KOPT-K1 (cell line): ENCODE measurements around the gene S100A11.

ENCODE experiments used
- H3K27ac ChIP-seq: fragments of 200-600 bp; sonication (generic); 2 replicates; pipeline ENCODE4 v1.5.1; 2016; ENCODE audit warnings: antibody characterized with exemption, mild to moderate bottlenecking, low read depth, low read length; ENCODE audit not compliant: poor library complexity, severe bottlenecking
- H3K36me3 ChIP-seq: fragments of 200-600 bp; sonication (generic); 2 replicates; pipeline ENCODE4 v1.5.1; 2017; ENCODE audit warnings: antibody characterized with exemption, mild to moderate bottlenecking, low read length, moderate library complexity; ENCODE audit not compliant: insufficient read depth
- H3K9me3 ChIP-seq: fragments of 200-600 bp; sonication (generic); 2 replicates; pipeline ENCODE4 v1.5.1; 2017; ENCODE audit warnings: antibody characterized with exemption, low read length, mild to moderate bottlenecking; ENCODE audit not compliant: insufficient read depth, poor library complexity, severe bottlenecking

The S100A11 gene

DNA sequence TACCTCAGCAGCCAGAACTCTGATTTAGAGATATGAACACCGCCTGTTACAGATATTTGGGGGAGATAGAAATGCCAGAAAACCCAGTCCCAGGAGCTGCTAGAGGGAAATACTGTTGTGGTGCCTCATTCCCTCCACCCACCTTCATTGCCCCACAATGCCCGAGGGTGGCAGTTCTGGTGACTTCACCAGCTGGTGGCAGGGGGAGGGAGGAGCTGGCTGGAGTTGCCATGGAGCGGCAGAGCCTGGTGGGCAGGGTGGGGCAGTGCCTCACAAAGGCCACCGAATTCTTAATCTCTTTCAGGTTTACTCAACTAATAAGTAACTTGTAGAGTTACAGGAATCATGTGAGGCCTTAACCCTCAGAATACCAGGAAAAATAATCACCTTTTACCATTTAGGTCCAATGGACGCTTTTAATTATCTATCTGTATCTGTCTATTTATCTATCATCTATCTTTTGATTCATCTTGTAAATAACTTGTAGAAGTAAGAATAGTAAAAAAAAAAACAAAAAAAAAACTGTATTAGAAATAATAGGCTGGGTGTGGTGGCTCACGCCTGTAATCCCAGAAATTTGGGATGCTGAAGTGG lies 11.7 kb upstream of the S100A11 start:
- H3K9me3 ChIP-seq: no peaks in the 10 kb centered on the region
- peak overlapping the region; percentile 92 for H3K27ac ChIP-seq
- no peaks in the 10 kb centered on the region for H3K36me3 ChIP-seq

- peak overlapping the region; percentile 92 for H3K27ac ChIP-seq
- H3K36me3 ChIP-seq: no peaks in the 10 kb centered on the region
- no peaks in the 10 kb centered on the region for H3K9me3 ChIP-seq
Measured at GRCh38 chr1:152047730-152048415, 11.1 kb upstream of the S100A11 start.

DNA sequence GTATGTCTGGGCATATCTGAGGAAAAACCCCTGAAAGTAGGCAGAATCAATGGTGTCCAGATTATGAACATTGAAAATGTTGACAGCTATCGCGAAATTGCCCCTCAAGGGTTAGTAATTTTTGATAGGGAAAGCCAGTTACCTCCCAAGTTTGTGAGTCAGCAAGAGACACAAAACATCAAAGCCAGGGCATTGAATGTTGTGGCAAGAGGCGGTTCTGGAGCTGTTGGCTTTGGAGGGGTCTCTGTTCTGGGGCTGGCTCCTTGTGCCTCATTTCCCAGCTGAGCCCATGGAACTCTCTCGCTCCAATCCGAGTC lies 10.6 kb upstream of the S100A11 start:
- peak overlapping the region; percentile 92 for H3K27ac ChIP-seq
- no peaks in the 10 kb centered on the region for H3K9me3 ChIP-seq
- no peaks in the 10 kb centered on the region for H3K36me3 ChIP-seq

DNA sequence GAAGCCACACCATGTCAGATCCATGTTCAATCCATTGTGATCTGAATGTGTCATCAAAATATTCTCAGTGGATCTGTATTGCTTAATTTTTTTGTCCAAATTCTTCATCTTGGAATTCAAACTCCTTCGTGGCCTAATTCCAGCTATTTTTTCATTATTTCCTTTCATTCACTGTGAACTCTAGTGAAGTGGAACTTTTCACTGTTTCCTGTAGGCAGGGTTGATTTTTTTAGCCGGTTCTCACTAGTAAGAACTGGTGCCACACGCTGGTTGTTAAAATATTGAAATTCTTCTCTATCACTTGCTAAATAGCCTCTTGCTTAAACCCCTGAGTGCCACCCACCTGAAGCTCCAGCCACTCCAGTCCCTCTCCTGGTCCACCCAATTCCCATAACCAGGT lies 7.6 kb upstream of the S100A11 start:
- H3K9me3 ChIP-seq: no peaks in the 10 kb centered on the region
- H3K36me3 ChIP-seq: no peaks in the 10 kb centered on the region
- no peak overlapping the region for H3K27ac ChIP-seq

- H3K27ac ChIP-seq: no peak overlapping the region
- no peaks in the 10 kb centered on the region for H3K9me3 ChIP-seq
- H3K36me3 ChIP-seq: no peaks in the 10 kb centered on the region
Measured at GRCh38 chr1:152043870-152044269, 7.1 kb upstream of the S100A11 start.

DNA sequence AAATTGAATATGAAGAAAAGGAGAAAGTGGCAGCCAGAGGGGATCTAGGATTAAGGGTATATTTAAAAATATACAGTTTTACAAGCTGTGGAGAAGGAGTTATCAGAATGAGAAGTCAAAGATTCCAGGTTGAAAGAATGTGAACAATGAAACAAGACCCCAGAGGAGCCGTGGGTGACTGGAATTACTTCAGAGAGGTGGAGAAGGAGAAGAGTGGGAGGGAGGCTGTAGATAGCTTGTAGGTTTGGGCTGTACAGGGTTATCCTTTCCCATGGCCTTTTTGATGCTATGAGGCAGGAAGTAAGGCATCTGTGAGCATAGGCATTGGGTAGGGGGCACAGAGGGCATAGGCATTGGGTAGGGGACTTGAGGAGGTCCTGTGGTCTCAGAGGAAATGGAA lies 5.2 kb upstream of the S100A11 start:
- Histone ChIP-seq H3K9me3 (no peaks in the 10 kb centered on the region), H3K36me3 (no peaks in the 10 kb centered on the region)

GRCh38 chr1:152039886-152040285 lies 3.1 kb upstream of the S100A11 start:
- no peaks in the 10 kb centered on the region for H3K9me3 ChIP-seq
- H3K27ac ChIP-seq: no peak overlapping the region
- no peaks in the 10 kb centered on the region for H3K36me3 ChIP-seq

More for the DNA sequence above, 5.2 kb upstream of the S100A11 start:
- H3K27ac ChIP-seq: no peak overlapping the region

DNA sequence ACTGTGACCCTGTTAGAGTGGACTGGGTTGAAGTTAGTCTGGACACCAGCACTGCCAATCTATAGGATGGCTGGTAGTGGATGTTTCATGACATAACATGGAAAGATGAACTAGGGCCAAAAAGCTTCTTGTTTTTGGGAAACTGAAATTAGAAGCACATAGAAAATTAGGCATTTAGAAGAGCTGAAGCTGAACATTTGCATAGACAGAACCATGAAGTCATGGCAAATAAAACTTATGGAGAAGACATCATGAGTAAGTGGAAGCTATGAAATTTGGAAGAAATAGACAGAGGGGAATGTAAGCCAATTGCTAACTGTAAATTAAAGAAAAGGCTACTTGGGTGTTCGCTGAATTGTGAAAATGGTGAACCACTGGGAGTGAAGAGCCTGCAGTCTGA lies 2.7 kb upstream of the S100A11 start:
- H3K27ac ChIP-seq: no peak overlapping the region

DNA sequence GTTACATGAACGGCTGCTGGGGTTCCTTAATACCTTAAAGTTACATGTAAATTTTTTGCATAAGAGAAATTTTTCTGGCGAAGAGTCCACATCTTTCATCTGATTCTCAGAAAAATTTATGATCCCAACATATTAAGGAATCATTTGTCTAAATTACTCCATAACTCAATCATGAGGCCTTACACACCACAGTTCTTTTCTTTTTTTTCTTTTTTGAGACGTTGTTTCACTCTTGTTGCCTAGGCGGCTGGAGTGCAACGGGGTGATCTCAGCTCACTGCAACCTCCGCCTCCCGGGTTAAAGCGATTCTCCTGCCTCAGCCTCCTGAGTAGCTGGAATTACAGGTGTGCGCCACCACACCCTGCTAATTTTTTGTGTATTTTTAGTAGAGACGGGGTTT lies 2.1 kb upstream of the S100A11 start:
- H3K9me3 ChIP-seq: no peaks in the 10 kb centered on the region
- H3K27ac ChIP-seq: no peak overlapping the region
- no peaks in the 10 kb centered on the region for H3K36me3 ChIP-seq

More for the DNA sequence above, 2.7 kb upstream of the S100A11 start:
- Histone ChIP-seq H3K9me3 (no peaks in the 10 kb centered on the region), H3K36me3 (no peaks in the 10 kb centered on the region)

DNA sequence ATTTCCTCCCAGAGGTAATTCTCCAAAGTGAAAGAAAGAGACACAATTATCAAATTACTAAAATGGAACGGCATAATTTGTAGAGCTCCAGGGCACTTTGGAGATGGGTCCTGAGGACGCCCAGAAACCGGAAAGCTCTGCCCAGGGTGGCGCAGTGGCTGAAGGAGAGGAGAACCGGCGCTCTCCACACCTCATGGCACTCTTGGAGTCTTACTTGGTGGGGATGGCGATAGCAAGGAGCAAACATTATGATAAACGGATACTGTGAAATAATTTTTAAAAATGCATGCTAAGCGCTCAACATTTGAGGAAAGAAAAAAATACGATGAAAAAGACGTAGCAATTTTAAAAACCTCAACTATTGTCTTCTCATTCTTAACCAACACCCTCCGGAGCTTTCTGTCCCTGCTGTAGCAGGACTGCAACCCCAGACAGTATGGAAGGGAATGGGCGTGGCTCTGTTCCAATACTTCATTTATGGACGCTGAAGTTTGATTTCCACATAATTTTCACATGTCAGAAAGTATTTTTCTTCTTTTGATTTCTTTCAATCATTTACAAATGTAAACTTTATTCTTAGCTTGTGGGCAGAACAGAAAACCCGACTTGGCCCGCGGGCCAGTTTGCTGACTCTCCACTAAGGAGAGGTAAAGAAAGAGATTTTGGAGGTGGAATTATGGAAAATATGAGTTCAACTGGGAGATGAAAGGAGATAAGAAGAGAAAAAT lies 1.1 kb downstream of the S100A11 start:
- Histone ChIP-seq H3K27ac (peak overlapping the region; percentile 87), H3K36me3 (peaks cover 18% of the 10 kb centered on the region), H3K9me3 (no peaks in the 10 kb centered on the region)

- Histone ChIP-seq H3K27ac (peak overlapping the region; percentile 87), H3K9me3 (no peaks in the 10 kb centered on the region), H3K36me3 (peaks cover 18% of the 10 kb centered on the region)
Measured at GRCh38 chr1:152034654-152035538, 1.9 kb downstream of the S100A11 start.

- Histone ChIP-seq H3K27ac (peak overlapping the region; percentile 87), H3K36me3 (peaks cover 18% of the 10 kb centered on the region), H3K9me3 (no peaks in the 10 kb centered on the region)
Measured at GRCh38 chr1:152034324-152034653, 2.5 kb downstream of the S100A11 start.

DNA sequence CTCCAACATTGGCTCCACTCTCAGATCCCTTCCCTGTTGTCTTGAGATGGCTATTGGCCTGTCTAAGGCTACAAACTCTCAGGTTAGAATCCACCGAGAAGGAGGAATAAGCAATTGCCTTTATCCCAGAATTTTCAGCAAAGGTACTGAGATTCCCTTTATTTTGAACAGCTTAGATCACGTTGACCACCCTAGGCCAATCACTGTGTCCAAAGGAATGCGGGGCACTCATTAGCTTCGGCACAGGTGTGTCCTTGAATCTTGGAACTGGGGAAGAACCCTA lies 6.9 kb downstream of the S100A11 start:
- Histone ChIP-seq H3K36me3 (peaks cover 18% of the 10 kb centered on the region), H3K27ac (no peak overlapping the region)

DNA sequence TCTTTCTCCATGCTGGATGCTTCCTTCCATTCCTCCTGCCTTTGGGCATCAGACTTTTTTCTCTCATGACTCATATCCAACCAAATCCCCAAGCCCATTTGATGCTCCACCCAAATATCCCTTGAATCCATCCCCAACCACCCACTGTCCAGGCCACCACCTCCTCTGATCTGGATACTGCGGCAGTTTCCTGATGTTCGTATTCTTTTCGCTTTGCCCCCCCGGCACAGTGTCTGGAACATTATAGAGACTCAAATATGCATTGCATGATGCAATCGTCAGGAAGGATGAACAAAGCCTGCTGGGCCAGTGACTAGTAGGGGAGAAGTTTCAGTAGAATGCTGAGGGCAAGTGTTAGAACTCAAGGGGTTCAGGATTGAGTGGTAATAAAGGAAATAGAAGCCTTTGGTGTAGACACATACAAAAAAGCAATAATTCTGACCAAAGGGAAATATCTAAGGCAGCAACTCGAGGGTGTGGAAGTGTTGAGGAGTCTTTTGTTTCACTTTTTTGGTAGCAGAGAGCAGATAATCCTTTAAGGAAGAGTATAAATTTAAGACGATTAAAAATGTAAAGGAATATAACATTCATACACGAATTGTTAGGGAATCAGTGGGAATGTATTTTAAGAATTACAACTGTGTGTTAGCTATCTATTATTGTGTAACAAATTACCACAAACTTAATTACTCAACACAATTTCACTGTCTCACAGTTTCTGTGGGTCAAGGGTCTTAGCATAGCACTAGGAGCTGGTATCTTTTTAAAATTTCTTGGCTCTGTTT lies 7.5 kb downstream of the S100A11 start:
- peaks cover 18% of the 10 kb centered on the region for H3K36me3 ChIP-seq
- H3K9me3 ChIP-seq: no peaks in the 10 kb centered on the region
- H3K27ac ChIP-seq: no peak overlapping the region

More for the DNA sequence above, 6.9 kb downstream of the S100A11 start:
- no peaks in the 10 kb centered on the region for H3K9me3 ChIP-seq
